ENCODE results near the gene PRIMA1.

Gene PRIMA1

DNA sequence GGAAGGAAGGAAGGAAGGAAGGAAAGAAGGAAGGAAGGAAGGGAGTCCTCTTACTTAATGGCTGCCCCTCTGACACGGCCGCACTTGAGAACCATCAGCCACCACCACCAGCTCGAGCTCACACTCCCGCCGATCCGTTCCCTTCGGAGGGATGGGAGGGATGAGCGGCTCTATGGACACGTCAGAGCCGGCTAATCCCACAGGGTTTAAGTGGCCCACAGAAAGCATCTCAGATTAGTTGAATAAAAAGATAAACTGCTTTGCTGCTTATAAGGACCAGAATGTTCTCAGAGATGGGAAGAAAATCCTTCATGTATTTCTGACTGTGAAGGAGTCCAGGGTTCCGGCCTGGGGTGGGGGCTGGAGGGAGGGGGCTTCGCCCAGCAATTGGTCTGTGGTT, 31.1 kb downstream of the PRIMA1 start:
- no peak for DNase-seq (ENCODE audit: low read depth in 2 of 2)

DNA sequence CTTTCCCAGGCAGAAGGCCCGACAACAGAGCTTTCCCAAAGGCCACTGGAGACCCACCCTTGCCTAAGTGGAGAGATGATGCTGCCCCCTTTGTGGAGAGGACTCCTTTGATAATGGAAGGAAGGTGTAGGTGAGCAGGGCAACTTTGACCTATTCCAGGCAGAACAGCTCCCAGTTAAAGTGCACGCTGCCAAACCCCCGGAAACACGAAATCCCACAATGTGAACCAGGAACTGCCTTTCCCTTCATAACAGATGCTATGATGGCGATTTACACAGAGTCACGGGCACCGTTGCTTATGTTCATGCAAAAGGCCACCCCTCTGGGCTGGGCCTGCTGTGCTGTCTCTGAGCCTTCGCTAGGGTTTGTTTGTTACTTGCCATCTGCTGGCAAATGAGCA, 34.6 kb downstream of the PRIMA1 start:
- DNase-seq (ENCODE audit: low read depth in 2 of 2): no peak

DNA sequence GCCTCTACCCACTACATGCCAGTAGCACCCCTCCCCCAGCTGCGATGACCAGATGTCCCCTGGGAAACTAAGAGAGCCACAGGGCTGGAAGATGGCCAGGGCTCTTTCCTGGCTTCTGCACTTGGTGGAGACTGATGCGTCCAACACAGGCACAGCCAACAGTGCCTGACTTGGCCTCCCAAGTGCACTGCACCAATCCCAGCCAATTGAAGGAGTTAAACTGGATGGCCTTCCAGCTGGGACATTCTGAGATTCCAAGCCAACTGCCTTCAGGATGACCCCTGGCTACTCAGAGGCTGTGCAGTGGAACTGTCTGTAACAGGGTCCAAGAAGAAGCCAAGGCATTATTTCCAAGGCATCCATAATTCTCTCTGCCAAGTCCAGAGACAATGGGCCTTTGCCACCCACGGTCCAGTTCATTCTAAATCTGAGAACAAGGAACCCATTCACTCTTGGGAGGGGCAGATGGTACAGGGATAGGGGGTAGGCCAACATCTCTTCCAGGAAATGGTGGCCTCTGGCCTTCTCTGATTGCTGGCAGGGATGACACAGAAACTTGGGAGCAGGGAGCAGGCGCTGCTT, 35.2 kb downstream of the PRIMA1 start:
- no peak for DNase-seq (ENCODE audit: low read depth in 2 of 2)

DNA sequence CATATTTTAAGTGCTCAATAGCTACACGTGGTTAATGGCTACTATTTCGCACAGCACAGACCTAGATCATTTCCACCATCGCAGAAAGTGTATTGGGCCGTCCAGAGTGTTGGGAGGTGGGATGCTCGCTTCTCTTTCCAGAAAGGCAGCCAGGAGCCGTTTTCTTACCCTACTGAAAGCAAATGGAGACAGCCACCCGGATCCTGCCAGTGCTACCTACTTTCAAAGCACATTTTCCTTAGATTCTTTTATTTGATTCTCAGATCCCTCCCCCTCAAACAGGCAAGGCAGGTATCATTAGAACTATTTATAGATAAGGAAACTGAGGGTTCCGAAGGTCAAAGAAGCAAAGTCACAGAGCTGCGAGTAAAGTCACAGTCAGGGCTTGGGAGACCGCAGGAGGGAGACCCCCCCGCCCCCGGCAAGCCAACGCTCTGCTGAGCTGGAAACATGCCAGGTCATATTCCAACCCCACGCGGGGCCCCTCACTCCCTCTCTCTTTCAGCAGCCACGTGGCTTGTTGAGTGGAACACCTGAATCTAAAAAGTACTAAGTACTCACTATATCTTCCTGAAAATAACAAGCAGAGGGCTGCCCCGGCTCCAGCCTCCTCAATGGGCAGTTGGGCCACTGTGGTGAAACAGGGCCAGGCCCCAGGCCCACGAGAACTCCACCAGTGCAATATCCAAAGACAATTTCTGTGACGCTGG, 36.2 kb downstream of the PRIMA1 start:
- DNase-seq (ENCODE audit: low read depth in 2 of 2): no peak

DNA sequence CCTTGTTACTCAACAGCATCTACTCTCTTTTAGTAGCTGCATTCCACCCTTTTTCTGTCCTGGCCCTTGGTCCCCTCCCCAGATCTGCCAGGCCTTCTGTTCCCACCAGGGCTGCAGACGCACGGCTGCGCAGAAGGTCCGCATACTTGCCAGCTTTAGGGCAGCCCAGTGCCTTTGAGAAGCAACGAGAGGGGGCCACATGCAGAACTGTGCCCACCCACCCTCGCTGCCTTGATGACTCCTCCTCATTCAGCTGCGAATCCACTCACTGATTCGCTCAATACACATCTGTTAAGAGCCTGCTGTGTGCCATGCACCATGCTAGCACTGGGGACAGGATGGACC, 39.2 kb downstream of the PRIMA1 start:
- DNase-seq (ENCODE audit: low read depth in 2 of 2): no peak

DNA sequence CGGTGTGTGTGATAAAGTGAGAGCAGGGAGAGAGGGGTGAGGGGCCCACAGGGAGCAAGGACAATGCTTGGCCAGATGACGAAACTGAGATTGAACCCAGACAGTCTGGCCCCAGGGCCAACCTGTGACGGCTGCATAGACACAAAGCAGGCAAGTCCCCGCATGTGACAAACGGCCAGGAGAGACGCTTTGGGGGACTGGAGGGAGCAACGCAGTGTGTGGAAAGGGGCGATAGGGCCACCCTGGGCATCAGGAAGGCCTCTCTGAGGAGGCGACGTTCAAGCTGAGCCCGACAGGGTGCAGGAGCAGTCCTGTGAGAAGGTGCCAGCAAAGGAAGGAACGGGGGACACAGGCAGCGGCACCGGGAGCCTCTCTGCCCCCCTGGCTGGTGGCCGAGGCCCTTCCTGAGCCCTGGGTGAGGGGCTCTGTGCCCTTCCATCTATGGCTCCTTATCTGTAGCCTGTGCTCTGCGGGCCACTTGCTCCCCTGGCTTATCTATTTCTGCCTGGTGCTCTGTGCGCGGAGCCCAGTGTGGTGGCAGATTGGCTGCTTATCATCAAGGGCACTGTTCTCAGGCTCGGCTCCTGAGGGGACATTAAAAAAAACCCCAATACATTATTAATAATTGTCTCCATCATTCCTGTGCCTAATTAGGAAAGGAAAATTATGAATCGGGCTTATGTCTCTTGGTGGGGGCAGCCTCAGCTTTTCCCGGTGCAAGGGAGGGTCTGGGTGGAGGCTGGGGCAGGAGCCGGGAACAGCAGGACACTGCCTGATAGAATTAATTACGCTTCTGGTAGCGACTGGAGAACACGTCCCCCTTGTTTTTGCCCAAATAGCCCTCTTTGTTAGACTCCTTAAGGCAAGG, 39.8 kb downstream of the PRIMA1 start:
- DNase-seq (ENCODE audit: low read depth in 2 of 2): no peak

DNA sequence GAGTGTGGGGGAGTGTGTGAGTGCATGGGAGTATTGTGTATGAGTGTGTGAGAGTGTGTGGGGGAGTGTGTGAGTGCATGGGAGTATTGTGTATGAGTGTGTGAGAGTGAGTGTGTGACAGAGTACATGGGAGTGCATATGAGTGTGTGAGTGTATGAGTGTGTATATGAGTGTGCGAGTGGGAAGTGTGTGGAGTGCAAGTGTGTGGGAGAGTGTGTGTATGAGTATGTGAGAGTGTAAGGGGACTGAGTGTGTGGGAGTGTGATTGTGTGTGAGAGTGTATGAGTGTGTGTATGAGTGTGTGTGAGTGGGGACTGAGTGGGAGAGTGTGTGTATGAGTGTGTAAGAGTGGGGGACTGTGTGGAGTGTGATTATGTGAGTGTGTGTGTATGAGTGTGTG, 40.7 kb downstream of the PRIMA1 start:
- no peak for DNase-seq (ENCODE audit: low read depth in 2 of 2)

DNA sequence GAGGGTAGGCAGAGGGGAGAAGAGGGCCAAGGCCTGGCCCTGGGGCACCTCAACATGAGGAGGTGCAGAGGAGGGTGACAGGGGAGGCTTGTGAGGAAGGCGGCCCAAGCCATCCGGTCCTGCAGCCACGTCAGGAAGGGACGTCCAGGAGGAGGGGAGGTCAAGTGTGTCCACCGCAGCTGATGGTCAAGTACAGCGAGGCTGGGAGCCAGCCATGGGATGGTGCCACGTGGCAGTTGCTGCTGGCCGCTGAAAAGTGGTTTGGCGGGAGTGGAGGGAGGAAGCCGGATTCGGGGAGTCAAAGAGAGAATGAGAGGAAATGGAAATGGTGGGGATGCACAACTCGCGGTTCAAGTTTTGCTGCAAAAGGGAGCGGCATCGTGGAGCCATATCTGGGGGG, 41.2 kb downstream of the PRIMA1 start:
- no peak for DNase-seq (ENCODE audit: low read depth in 2 of 2)

DNA sequence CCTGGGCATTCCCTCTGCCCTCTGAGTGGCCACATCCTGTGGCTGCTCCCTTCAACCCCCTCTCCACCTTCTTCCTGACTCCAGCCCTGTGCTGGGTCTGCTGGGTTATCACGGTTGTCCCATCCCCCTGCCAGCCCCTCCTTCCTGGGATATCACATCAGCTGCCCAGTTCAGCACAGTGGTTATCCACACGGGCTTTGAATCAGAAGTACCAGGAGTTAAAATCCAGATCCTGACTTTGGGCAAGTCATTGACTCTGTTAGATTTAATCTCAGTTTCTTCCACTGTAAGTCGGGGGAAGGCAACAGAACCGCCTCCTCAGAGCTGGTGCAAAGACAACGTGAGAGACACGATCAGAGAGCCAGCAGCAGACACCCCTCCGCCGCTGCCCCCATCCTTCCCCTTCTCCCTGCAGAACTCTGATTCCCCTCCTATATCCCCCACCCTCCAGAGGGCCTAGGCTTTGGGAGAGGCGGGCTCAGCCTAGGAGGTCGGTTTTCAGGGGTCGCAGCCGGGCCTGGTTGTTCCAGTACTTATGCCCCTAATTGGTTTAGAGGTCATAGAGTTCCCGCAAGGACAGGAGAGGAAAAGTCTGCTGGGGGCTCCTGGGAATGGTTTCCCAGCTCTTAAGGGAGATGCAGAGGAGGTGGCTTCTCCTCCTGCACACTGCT, 42.5 kb downstream of the PRIMA1 start:
- DNase-seq (ENCODE audit: low read depth in 2 of 2): no peak

DNA sequence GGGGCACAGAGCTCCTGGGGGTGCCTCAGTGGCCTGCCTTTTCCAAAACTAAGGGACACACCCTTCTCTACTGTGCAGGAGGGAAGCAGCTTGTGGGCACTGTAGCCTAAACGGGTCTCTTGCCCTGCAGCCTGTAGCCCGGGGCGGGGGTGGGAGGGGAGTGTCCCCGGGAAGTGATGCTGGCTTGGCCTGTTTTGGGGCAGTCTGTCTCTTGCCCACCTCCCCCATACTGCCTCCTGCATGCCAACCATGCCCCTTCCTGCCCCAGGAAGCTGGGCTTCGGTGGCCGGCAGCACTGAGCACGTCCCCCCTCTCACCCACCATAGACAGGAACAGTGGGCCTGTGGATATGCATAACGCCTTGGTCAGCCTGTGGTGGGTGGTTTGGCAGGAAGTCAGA, 43.4 kb downstream of the PRIMA1 start:
- no peak for DNase-seq (ENCODE audit: low read depth in 2 of 2)

DNA sequence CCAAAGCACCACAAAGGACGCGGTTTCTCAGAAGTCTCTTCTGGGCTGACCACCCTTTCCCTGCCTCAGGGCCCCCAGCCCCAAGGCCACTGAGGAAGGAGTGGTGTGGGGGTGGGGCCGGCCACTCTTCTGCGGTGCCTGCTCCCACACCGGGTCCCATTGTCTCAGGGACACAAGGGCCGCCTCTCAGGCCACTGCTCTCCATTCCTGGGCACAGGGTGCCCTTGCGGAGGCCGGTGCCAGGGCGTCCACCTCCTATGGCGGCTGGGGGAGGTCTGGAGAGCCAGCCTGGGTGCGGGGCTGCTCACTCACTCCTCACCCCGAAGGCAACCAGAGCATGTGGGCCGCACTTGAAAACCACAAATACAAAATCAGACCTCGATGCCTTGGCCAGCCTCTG, 44.1 kb downstream of the PRIMA1 start:
- no peak for DNase-seq (ENCODE audit: low read depth in 2 of 2)

DNA sequence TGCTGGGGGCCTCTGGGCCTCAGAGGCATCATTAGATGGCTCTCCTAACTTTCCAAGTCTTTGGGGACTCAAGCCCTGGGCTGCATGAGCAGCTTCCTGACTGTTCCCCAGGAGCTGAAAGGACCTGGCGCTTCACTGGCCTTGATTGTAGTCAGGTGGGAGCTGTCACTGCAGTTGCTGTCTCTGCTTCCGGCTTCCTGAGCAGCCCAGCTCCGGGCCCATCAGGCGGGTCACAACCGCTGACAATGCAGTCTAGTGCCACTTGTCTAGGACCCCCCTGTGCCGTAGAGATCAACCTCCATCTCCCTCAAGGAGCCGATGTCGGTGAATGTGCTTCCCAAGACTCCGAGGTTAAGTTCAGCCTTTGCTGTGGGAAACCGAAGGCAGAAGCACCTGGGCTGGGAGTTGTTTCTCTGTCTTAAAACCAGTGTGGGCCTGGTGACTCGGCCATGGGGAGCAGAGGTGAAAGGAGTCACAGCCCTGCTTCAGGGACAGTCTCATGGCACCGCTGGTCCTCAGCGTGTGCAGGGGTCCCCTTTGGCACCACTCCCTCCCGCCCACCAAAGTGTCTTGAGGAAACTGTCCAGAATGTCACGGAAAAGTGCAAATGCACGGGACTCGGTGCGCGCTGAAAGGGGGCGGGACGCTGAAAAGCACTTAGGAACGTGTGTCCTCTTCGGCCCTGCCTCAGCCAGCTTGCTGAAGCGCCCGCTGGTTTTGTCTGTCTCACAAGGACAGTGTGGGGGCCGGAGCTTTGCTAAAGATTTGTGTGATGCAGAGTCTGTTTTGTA, 44.8 kb downstream of the PRIMA1 start:
- DNase-seq (ENCODE audit: low read depth in 2 of 2): no peak

DNA sequence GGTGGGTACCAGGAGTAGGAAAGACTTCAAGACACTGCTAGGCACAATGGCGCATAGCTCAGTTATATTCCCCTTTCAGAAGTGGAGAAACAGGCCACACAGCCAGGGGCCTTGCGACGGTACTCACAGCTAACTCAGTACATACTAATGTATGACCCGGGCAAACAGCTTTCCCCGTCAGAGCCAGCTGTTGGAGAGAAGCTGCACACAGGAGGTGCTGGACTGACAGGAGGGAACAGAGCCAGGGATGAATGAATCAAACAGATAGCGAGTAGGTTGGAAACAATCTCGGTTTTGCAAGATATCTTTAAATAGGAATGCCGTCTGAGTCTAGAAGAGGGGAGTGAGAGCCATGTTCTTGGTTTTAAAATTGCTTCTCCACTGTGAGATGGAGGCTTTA, 45.5 kb downstream of the PRIMA1 start:
- no peak for DNase-seq (ENCODE audit: low read depth in 2 of 2)

DNA sequence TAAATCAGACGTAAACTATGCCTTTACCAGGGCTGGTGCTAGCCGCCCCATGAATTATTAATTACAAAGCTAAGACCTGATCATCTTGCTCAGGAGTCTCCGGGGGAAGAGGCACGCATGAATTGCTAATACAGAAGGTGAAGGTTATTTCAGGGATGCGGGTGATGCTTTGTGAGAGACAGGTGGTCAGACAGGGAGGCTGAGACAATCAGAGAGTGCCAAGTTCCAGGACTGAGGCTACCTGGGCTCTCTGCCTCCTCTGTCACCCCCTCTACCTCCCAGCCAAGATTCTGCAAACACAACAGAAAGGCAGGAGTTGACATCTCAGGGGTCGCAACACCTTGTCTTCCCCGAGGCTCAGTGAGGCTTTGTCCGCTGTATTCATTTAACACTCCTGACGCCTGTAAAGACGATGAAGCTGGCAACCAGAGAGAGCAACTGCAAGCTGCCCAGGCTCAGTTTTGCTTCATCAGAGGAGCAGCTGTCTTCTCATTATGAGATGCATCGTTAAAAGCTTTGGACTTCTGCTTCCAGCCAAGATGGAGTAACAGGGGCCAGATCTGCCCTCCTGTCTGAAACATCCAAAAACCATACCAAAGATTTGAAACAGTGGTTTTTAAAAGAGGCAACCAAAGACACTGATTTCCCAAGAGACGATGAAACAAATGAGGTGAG, 46.6 kb downstream of the PRIMA1 start:
- DNase-seq (ENCODE audit: low read depth in 2 of 2): no peak

DNA sequence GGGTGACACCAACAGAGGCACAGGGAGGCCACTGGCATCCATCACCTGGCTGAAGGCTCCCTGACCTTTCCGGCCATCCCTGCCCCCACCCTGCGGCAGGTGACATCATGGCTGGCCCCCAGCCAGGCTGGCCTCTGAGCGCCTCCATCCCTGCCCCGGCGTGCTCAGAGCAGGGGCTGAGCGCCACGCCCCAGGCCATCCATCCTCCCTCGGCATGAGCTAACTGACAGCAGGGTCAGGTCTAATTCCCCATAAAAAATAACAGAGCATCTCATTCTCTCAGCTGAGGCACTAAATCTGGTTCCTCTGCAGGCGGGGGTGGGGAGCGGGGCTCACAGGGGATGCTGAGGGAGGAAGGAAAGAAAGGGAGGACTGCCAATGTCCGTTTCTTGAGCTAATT, 50.7 kb downstream of the PRIMA1 start:
- DNase-seq (ENCODE audit: low read depth in 2 of 2): no peak

DNA sequence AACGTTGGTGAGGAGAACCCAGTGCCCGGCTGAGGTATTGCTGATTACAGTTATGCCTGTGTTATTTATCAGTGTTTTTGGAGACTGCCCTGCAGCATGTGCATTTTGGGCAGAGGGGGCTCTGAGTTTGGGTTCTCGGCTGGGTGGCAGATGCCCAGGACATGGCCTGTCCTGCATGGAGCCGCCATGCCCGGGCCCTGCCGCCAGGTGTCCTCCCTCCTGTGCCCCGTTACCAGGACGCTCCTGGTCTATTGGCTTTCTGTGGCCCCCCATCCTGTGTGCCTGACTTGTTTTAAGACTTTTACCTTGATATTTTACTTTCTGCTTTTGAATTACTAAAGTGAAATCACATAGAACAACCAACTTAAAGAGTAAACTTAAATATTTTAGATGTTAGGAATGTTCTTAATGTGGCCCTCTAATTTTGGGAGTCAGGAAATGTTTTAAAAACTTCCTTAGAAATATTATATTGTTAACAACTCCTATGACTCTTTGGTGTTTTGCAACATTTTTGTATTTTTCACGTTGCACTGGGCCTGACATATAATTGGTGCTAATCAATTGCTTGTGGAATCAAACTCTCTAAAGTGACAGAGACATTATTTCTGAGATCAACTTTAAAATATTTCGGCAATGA, 51.8 kb downstream of the PRIMA1 start:
- DNase-seq (ENCODE audit: low read depth in 2 of 2): no peak

DNA sequence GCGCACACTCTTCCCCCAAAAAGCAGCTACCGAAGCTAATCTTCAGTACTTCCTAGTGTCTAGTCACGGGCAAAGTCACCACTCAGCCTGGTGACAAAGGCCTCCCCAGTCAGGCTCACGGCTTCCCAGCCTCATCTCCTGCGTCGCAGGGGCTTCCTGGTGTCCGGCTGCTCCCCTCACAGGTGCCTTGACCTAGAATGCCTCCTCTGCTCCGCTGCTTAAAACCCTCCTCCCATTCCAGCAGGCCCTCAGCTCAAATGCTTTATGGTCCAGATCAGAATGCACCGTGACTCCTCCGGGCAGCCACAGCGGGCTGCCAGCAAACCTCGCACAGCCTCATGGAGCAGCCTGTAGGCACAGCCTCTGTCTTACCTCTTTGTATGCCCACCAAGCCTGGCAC, 53.1 kb downstream of the PRIMA1 start:
- DNase-seq (ENCODE audit: low read depth in 2 of 2): no peak

DNA sequence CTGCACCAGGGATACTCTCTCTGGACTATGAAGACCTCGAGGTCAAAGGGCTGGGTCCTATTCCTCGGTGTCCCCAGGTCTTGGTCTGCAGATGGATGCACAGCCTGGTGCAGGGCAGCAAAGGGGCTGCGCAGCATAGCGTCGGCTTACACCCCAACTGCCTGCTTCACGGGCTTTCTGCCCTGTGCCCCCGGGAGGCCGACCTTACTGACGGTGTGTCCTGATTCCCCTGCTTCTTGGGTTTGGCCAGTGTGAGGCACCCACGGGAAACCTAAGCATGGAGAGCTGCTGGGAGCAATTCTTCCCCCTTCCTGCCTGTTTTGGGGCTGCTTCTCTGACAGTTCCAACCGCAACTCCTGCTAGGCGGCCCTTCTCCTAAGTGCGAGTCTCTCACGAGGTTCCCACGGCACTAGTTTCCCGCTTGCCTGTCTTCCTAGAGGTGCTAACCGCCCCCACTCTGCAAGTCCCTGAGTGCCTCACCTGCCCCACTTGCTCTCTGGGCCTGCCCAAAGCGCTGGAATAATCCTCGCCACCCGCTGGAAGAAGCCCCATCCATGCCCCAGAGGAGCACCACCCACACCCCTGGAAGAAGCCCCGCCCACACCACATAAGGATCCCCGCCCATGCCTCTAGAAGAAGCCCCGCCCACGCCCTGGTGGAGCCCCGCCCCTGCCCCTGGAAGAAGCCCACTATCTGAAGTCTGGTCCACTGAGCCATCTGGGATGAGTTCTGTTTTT, 54.0 kb downstream of the PRIMA1 start:
- no peak for DNase-seq (ENCODE audit: low read depth in 2 of 2)

DNA sequence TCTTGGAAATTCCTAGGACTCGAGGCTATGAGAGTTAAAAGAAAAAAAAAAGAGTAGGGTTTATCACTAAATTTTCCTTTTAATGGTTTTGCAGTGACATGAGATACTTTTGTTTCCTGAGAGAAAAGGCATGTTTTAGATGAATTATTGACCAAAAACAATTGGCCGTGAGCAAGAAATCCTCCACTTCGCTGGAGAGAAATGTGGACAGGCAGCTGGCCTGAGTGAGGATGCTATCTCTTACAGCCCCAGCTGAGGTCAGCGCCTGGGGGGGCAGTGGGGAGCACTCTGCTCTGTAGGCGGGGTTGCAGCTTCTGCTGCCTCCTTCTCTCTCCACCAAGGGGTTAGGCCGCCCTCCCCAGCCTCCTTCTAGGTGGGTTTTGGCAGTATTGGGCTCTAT, 54.7 kb downstream of the PRIMA1 start:
- DNase-seq (ENCODE audit: low read depth in 2 of 2): no peak

DNA sequence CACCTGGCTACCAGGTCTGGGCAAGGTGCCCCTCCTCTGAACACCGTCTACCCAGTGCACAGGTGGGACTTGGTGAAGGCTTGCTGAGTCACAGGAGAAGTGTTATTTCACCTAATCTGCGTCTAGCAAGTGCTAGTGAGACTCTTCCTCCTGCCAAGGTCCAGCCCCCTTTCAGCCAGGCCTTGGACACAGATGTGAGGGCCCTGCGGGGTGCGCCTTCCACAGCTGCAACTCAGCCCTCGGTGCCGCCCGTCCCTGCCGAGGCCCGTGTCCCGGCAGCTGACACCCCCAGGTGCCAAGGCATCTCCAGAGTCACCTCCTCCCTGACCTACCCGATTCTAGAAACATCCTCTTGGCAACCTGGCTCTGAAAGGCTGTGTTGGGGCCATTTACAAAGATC, 55.1 kb downstream of the PRIMA1 start:
- no peak for DNase-seq (ENCODE audit: low read depth in 2 of 2)
